Nephron progenitor cell (in vitro differentiated cells): ENCODE results near the gene PCDHB2.
"Not testable (repeated sequence)": the region's sequence is repeated elsewhere in the genome, so short reads cannot be mapped to it uniquely, and the experiment has no call there.

ENCODE experiments used
- DNase-seq: peaks from one replicate; pipeline ENCODE4 v3.0.0; 2021
- H3K27ac Mint-ChIP-seq: 2 replicates; pipeline ENCODE4 v1.8.0; 2021; ENCODE audit warnings: mild to moderate bottlenecking, moderate library complexity, mixed read lengths
- H3K27me3 Mint-ChIP-seq: 2 replicates; pipeline ENCODE4 v1.8.0; 2021; ENCODE audit warnings: mild to moderate bottlenecking, low read depth, mixed read lengths; ENCODE audit not compliant: poor library complexity
- H3K36me3 Mint-ChIP-seq: 2 replicates; pipeline ENCODE4 v1.8.0; 2021; ENCODE audit warnings: low read depth, mixed read lengths
- H3K4me1 Mint-ChIP-seq: 2 replicates; pipeline ENCODE4 v1.8.0; 2021; ENCODE audit warnings: mixed read lengths
- H3K4me3 Mint-ChIP-seq: 2 replicates; pipeline ENCODE4 v1.8.0; 2021; ENCODE audit warnings: mild to moderate bottlenecking, moderate library complexity, mixed read lengths
- H3K9me3 Mint-ChIP-seq: 2 replicates; pipeline ENCODE4 v1.8.0; 2021; ENCODE audit warnings: mild to moderate bottlenecking, moderate library complexity, mixed read lengths
- TF ChIP-seq, protein P1 (sequence below): fragments of 200-600 bp; sonication (generic); IDR thresholded peaks from 2 replicates; pipeline ENCODE4 v1.5.0; 2021; ENCODE audit warnings: antibody characterized with exemption

The PCDHB2 gene

DNA sequence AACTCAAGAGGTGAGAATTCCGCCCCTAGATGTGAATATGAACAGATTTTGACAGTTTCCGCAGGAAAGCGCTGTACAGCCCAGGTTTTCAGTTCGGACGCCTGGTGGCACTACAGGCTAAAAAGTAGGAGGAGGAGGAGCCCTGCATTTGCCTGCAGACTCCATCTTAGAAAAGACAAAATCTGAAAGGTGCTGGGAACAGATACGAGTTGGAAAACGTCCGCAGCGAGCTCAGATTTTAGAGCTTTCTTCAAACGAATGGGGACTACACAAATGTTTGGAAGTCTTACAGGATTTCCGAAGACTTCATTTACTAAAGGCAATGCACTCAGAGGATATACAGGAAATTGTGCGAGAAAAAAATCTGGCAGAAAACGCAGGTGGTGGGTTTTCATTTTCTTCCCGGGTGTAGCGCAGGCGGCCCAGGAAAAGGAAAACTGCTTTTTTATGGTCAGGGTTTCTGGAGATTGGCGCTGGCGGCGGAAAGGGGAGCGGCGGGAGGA, 9.9 kb upstream of the PCDHB2 start:
- peaks cover 10% of the 10 kb centered on the region for H3K36me3 Mint-ChIP-seq
- peak overlapping the region; percentile 41 for H3K27ac Mint-ChIP-seq
- DNase-seq = peak; percentile 17
- peak overlapping the region; percentile 83 for H3K4me3 Mint-ChIP-seq
- peaks cover 12% of the 10 kb centered on the region for H3K27me3 Mint-ChIP-seq
- H3K9me3 Mint-ChIP-seq = peaks cover 20% of the 10 kb centered on the region
- TF ChIP-seq, protein P1, sequence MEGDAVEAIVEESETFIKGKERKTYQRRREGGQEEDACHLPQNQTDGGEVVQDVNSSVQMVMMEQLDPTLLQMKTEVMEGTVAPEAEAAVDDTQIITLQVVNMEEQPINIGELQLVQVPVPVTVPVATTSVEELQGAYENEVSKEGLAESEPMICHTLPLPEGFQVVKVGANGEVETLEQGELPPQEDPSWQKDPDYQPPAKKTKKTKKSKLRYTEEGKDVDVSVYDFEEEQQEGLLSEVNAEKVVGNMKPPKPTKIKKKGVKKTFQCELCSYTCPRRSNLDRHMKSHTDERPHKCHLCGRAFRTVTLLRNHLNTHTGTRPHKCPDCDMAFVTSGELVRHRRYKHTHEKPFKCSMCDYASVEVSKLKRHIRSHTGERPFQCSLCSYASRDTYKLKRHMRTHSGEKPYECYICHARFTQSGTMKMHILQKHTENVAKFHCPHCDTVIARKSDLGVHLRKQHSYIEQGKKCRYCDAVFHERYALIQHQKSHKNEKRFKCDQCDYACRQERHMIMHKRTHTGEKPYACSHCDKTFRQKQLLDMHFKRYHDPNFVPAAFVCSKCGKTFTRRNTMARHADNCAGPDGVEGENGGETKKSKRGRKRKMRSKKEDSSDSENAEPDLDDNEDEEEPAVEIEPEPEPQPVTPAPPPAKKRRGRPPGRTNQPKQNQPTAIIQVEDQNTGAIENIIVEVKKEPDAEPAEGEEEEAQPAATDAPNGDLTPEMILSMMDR = peak; percentile 13
- H3K4me1 Mint-ChIP-seq = no peaks in the 10 kb centered on the region

DNA sequence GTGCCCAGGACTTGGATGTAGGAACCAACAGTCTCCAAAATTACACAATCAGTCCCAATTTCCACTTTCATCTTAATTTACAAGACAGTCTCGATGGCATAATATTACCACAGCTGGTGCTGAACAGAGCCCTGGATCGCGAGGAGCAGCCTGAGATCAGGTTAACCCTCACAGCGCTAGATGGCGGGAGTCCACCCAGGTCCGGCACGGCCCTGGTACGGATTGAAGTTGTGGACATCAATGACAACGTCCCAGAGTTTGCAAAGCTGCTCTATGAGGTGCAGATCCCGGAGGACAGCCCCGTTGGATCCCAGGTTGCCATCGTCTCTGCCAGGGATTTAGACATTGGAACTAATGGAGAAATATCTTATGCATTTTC, 837 bp downstream of the PCDHB2 start:
- Mint-ChIP-seq H3K27me3 (peaks cover 10% of the 10 kb centered on the region), H3K4me1 (peaks cover 12% of the 10 kb centered on the region), H3K27ac (no peak overlapping the region), H3K9me3 (peaks cover 73% of the 10 kb centered on the region), H3K4me3 (peak overlapping the region; percentile 99), H3K36me3 (peaks cover 59% of the 10 kb centered on the region)
- DNase-seq = no peak
- TF ChIP-seq, protein P1 = no peak

DNA sequence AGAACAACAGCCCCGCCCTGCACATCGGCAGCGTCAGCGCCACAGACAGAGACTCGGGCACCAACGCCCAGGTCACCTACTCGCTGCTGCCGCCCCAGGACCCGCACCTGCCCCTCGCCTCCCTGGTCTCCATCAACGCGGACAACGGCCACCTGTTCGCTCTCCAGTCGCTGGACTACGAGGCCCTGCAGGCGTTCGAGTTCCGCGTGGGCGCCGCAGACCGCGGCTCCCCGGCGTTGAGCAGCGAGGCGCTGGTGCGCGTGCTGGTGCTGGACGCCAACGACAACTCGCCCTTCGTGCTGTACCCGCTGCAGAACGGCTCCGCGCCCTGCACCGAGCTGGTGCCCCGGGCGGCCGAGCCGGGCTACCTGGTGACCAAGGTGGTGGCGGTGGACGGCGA, 1.8 kb downstream of the PCDHB2 start:
- peaks cover 10% of the 10 kb centered on the region for H3K27me3 Mint-ChIP-seq
- not testable (repeated sequence) for DNase-seq, H3K27ac Mint-ChIP-seq
- H3K36me3 Mint-ChIP-seq = peaks cover 68% of the 10 kb centered on the region
- H3K4me3 Mint-ChIP-seq = peak overlapping the region; percentile 99
- H3K9me3 Mint-ChIP-seq = peaks cover 79% of the 10 kb centered on the region
- H3K4me1 Mint-ChIP-seq = peaks cover 12% of the 10 kb centered on the region

DNA sequence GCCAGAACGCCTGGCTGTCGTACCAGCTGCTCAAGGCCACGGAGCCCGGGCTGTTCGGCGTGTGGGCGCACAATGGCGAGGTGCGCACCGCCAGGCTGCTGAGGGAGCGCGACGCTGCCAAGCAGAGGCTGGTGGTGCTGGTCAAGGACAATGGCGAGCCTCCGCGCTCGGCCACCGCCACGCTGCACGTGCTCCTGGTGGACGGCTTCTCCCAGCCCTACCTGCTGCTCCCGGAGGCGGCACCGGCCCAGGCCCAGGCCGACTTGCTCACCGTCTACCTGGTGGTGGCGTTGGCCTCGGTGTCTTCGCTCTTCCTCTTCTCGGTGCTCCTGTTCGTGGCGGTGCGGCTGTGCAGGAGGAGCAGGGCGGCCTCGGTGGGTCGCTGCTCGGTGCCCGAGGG, 2.2 kb downstream of the PCDHB2 start:
- Mint-ChIP-seq H3K4me1 (peaks cover 12% of the 10 kb centered on the region), H3K9me3 (peaks cover 83% of the 10 kb centered on the region), H3K36me3 (peaks cover 72% of the 10 kb centered on the region), H3K27me3 (peaks cover 10% of the 10 kb centered on the region)
- H3K4me3 Mint-ChIP-seq, DNase-seq, H3K27ac Mint-ChIP-seq: not testable (repeated sequence)

DNA sequence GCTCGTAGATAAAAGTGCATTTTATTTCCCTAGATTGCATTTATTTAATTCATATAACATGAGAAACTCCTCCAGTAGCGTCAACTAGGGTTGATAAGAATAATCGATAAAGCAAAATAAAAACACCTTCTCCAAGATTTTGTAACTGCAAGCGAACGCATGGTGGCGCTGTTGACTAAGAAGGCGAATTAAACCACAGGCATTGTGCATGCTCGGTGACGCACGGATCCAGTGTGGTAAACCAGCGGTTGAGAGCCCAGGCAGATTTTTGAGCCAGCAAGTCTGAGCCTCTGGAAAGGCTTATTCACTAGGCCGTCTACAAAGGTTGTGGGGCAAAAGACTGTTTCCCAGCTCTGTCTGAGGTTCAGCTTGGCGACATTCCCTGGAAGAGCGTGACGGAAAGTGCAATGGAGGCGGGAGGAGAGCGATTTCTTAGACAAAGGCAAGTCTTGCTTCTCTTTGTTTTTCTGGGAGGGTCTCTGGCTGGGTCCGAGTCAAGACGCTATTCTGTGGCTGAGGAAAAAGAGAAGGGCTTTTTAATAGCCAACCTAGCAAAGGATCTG, 5.9 kb downstream of the PCDHB2 start, which contains the start of gene PCDHB3:
Gene PCDHB3 (plus strand): TSS at position 231 of the 563 bp plus-strand sequence. CDS start 177 bp downstream, at position 408.
- Mint-ChIP-seq H3K9me3 (peaks cover 89% of the 10 kb centered on the region), H3K4me1 (peaks cover 2% of the 10 kb centered on the region), H3K27ac (no peak within 1 kb of the TSS), H3K4me3 (no peak within 1 kb of the TSS), H3K36me3 (peaks cover 90% of the 10 kb centered on the region), H3K27me3 (peaks cover under 1% of the 10 kb centered on the region)
- DNase-seq = no peak
- TF ChIP-seq, protein P1 = no peak

DNA sequence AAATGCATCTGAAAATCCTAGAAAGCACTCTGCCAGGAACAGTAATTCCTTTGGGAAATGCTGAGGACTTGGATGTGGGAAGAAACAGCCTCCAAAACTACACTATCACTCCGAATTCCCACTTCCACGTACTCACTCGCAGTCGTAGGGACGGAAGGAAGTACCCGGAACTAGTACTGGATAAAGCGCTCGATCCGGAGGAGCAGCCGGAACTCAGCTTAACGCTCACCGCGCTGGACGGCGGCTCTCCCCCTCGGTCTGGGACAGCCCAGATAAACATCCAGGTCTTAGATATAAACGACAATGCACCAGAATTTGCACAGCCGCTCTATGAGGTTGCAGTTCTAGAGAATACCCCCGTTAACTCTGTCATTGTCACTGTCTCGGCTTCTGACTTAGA, 6.6 kb downstream of the PCDHB2 start:
- TF ChIP-seq, protein P1 = no peak
- no peak for DNase-seq
- Mint-ChIP-seq H3K27me3 (no peaks in the 10 kb centered on the region), H3K4me3 (no peak overlapping the region), H3K4me1 (no peaks in the 10 kb centered on the region), H3K9me3 (peaks cover 89% of the 10 kb centered on the region), H3K36me3 (peaks cover 90% of the 10 kb centered on the region), H3K27ac (no peak overlapping the region)

DNA sequence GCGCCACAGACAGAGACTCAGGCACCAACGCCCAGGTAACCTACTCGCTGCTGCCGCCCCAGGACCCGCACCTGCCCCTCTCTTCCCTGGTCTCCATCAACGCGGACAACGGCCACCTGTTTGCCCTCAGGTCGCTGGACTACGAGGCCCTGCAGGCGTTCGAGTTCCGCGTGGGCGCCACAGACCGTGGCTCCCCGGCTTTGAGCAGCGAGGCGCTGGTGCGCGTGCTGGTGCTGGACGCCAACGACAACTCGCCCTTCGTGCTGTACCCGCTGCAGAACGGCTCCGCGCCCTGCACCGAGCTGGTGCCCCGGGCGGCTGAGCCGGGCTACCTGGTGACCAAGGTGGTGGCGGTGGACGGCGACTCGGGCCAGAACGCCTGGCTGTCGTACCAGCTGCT, 7.7 kb downstream of the PCDHB2 start:
- Mint-ChIP-seq H3K36me3 (peaks cover 94% of the 10 kb centered on the region), H3K9me3 (peaks cover 91% of the 10 kb centered on the region)
- not testable (repeated sequence) for DNase-seq, H3K27me3 Mint-ChIP-seq, H3K4me3 Mint-ChIP-seq, H3K27ac Mint-ChIP-seq, H3K4me1 Mint-ChIP-seq

DNA sequence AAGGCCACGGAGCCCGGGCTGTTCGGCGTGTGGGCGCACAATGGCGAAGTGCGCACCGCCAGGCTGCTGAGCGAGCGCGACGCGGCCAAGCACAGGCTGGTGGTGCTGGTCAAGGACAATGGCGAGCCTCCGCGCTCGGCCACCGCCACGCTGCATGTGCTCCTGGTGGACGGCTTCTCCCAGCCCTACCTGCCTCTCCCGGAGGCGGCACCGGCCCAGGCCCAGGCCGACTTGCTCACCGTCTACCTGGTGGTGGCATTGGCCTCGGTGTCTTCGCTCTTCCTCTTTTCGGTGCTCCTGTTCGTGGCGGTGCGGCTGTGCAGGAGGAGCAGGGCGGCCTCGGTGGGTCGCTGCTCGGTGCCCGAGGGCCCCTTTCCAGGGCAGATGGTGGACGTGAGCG, 8.1 kb downstream of the PCDHB2 start:
- H3K27ac Mint-ChIP-seq, H3K4me3 Mint-ChIP-seq, H3K4me1 Mint-ChIP-seq, H3K27me3 Mint-ChIP-seq, DNase-seq: not testable (repeated sequence)
- H3K9me3 Mint-ChIP-seq = peaks cover 91% of the 10 kb centered on the region
- H3K36me3 Mint-ChIP-seq = peaks cover 94% of the 10 kb centered on the region
